Esophagus muscularis mucosa (tissue), 3 donors: ENCODE measurements around the gene AGPAT1.

ENCODE experiments used
- POLR2A ChIP-seq: fragments of 450-650 bp; IDR thresholded peaks from one replicate; pipeline ENCODE4 v1.6.1; 2017; ENCODE audit warnings: antibody characterized with exemption, moderate library complexity, mild to moderate bottlenecking, low read depth
- TF ChIP-seq, protein P1 (sequence below), 3 experiments: fragments of 200-600 bp in 2 of 3; fragments of 450-650 bp in 1 of 3; sonication (generic) in 2 of 3; IDR thresholded peaks; one replicate each; pipeline ENCODE4 v1.5.1; 2017 to 2019; ENCODE audit warnings: antibody characterized with exemption in 3 of 3, mild to moderate bottlenecking in 2 of 3, moderate library complexity in 1 of 3

DNA sequence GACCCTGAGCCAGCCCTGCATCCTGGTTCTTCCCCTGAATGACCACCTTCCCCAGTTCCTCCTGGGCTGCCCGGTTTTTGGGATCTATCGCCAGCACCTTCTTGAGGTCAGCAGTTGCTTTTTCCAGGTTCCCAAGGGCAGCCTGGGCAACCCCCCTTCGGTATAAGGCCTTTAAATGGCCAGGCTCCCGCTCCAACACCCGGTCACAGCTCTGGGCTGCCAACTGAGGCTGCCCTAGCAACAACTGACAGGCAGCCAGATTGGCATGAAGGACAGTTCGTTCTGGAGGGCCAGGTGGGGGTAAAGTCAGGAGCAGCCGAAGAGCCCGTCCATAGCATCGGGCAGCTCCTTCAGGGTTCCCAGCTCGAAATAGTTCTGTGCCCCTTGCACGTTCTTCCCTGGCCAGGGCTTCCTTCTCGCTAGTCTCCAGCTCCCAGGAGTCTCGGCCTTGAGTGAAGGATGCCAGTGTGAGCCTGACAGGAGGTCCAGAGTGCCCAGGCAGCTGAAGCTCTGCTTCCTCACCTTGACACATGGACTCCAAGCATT is 47.1 kb downstream of the AGPAT1 start:
- TF ChIP-seq, protein P1, sequence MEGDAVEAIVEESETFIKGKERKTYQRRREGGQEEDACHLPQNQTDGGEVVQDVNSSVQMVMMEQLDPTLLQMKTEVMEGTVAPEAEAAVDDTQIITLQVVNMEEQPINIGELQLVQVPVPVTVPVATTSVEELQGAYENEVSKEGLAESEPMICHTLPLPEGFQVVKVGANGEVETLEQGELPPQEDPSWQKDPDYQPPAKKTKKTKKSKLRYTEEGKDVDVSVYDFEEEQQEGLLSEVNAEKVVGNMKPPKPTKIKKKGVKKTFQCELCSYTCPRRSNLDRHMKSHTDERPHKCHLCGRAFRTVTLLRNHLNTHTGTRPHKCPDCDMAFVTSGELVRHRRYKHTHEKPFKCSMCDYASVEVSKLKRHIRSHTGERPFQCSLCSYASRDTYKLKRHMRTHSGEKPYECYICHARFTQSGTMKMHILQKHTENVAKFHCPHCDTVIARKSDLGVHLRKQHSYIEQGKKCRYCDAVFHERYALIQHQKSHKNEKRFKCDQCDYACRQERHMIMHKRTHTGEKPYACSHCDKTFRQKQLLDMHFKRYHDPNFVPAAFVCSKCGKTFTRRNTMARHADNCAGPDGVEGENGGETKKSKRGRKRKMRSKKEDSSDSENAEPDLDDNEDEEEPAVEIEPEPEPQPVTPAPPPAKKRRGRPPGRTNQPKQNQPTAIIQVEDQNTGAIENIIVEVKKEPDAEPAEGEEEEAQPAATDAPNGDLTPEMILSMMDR (IDR thresholded peaks at IDR 0.05), result no peak
- no peak for TF ChIP-seq POLR2A
